Lung (tissue), 12 donors: ENCODE results near the gene LRRC37A3. TPM values are rescaled to one million over a fixed set of nuclear protein-coding genes. Genes with fewer than 3 reads are reported as not detected.
"Not testable (repeated sequence)": the region's sequence is repeated elsewhere in the genome, so short reads cannot be mapped to it uniquely, and the experiment has no call there.

Source experiments
- ATAC-seq: fragments of 200-7000 bp; cut with Tn5 transposase; one replicate; pipeline ENCODE4 v1.9.1; 2020; ENCODE audit warnings: moderate number of reproducible peaks; ENCODE audit not compliant: insufficient read depth, low FRiP score
- DNase-seq, 3 donors: peaks; one replicate each; pipeline ENCODE4 v3.0.0-alpha.2; 2013 to 2017
- H3K27ac ChIP-seq, 2 donors: one replicate each; pipeline ENCODE4 v1.5.1; 2013; ENCODE audit warnings: mild to moderate bottlenecking in 2 of 2, moderate library complexity in 2 of 2, control low read depth in 1 of 2, inconsistent platforms in 1 of 2, low read depth in 1 of 2, low read length in 1 of 2
- H3K27me3 ChIP-seq, 3 donors: one replicate each; pipeline ENCODE4 v1.5.1; 2013; ENCODE audit warnings: low read length in 2 of 3; ENCODE audit not compliant: control insufficient read depth in 3 of 3, insufficient read depth in 3 of 3
- H3K36me3 ChIP-seq, 4 donors: one replicate each; pipeline ENCODE4 v1.5.1; 2013; ENCODE audit warnings: low read length in 4 of 4, mild to moderate bottlenecking in 1 of 4, moderate library complexity in 1 of 4; ENCODE audit not compliant: control insufficient read depth in 4 of 4, insufficient read depth in 4 of 4
- H3K4me1 ChIP-seq, 5 donors: one replicate each; pipeline ENCODE4 v1.5.1; 2013; ENCODE audit warnings: low read length in 5 of 5, mild to moderate bottlenecking in 2 of 5, moderate library complexity in 1 of 5; ENCODE audit not compliant: control insufficient read depth in 5 of 5, insufficient read depth in 5 of 5
- H3K4me3 ChIP-seq: one replicate; pipeline ENCODE4 v1.5.1; 2013; ENCODE audit warnings: mild to moderate bottlenecking, control low read depth, moderate library complexity
- H3K9ac ChIP-seq, 2 donors: one replicate each; pipeline ENCODE4 v1.5.1; 2013; ENCODE audit warnings: low read length in 2 of 2, control low read depth in 1 of 2; ENCODE audit not compliant: insufficient read depth in 1 of 2
- H3K9me3 ChIP-seq, 4 donors: one replicate each; pipeline ENCODE4 v1.5.1; 2013; ENCODE audit warnings: low read length in 3 of 4, mild to moderate bottlenecking in 1 of 4, moderate library complexity in 1 of 4; ENCODE audit not compliant: control insufficient read depth in 4 of 4, insufficient read depth in 3 of 4
- CTCF ChIP-seq: IDR thresholded peaks from 2 replicates; pipeline ENCODE4 v1.5.1; 2012; ENCODE audit warnings: mild to moderate bottlenecking; ENCODE audit errors: control extremely low read depth, extremely low read depth
- WGBS, 2 donors: extraction: QIAGEN DNeasy Blood & Tissue Kit; methylation state at CpG; one replicate each; pipeline ENCODE4 v1.1.7; 2013; 5-methylcytosine and 5-hydroxymethylcytosine counted together
- polyA plus RNA-seq, 2 donors: library from polyadenylated mRNA; stranded (reverse); fragments of 200-250 nt; gene quantifications; one replicate each; pipeline ENCODE4 v1.2.1, GENCODE V29; 2013
- total RNA-seq, 2 donors: library from RNA; depleted of rRNA in 1 of 2; stranded (reverse); fragments of >200 nt in 1 of 2; gene quantifications; one replicate each; pipeline ENCODE4 v1.2.1, GENCODE V29; 2014 to 2021
- donor health status: control.
- donor health status: control.
- donor health status: Bipolar disorder and iron deficiency.
- donor health status: healthy.
- donor health status: DM: yes; HTN: yes; CAD: no.

Gene LRRC37A3
- total and polyA plus RNA-seq, 4 donors = 1.1 to 19.7 (median 7.7) TPM

GRCh38 chr17:64961563-64962378 is 42.5 kb upstream of the LRRC37A3 start:
- DNase-seq (peak in 2 of 3 donors; percentile 64 to 85), ATAC-seq (peak; percentile 65)
- not testable (repeated sequence) for H3K27ac ChIP-seq, H3K9ac ChIP-seq, H3K4me1 ChIP-seq, H3K36me3 ChIP-seq, H3K27me3 ChIP-seq, H3K9me3 ChIP-seq, H3K4me3 ChIP-seq
- TF ChIP-seq CTCF = peak; percentile 52
- whole genome bisulfite sequencing, 2 donors = 4 to 8% methylated on average over 13 of the region's 13 CpGs

GRCh38 chr17:64951877-64952276 is 32.6 kb upstream of the LRRC37A3 start:
- ATAC-seq = no peak
- Histone ChIP-seq H3K4me3 (no peak overlapping the region), H3K4me1 (no peaks in the 10 kb centered on the region), H3K36me3 (no peaks in the 10 kb centered on the region), H3K27me3 (no peaks in the 10 kb centered on the region), H3K27ac (no peak overlapping the region), H3K9me3 (no peaks in the 10 kb centered on the region), H3K9ac (no peak overlapping the region)
- TF ChIP-seq CTCF = no peak
- no peak for DNase-seq
- 90 to 100% methylated on average over 1 of the region's 1 CpG for WGBS, 2 donors

GRCh38 chr17:64950871-64951270 is 31.6 kb upstream of the LRRC37A3 start:
- Histone ChIP-seq H3K9ac (no peak overlapping the region), H3K27ac (no peak overlapping the region), H3K4me3 (no peak overlapping the region), H3K4me1 (no peaks in the 10 kb centered on the region), H3K9me3 (no peaks in the 10 kb centered on the region), H3K36me3 (no peaks in the 10 kb centered on the region), H3K27me3 (no peaks in the 10 kb centered on the region)
- ATAC-seq (no peak), DNase-seq (no peak)
- TF ChIP-seq CTCF = no peak
- 83 to 89% methylated on average over 5 of the region's 5 CpGs for whole genome bisulfite sequencing, 2 donors

GRCh38 chr17:64947152-64947551 is 27.9 kb upstream of the LRRC37A3 start:
- no peak overlapping the region for H3K4me3 ChIP-seq
- H3K9ac ChIP-seq = no peak overlapping the region
- H3K4me1 ChIP-seq = no peaks in the 10 kb centered on the region
- no peaks in the 10 kb centered on the region for H3K9me3 ChIP-seq
- no peak overlapping the region for H3K27ac ChIP-seq
- no peak for TF ChIP-seq CTCF
- ATAC-seq = no peak
- no peaks in the 10 kb centered on the region for H3K36me3 ChIP-seq
- no peak for DNase-seq
- no peaks in the 10 kb centered on the region for H3K27me3 ChIP-seq
